NCI-H510A treated with DMSO at 0.1 percent for 48 hours (cell line): ENCODE results near the gene MCUB.
"Not testable (repeated sequence)": the region's sequence is repeated elsewhere in the genome, so short reads cannot be mapped to it uniquely, and the experiment has no call there.

Experiments
- DNase-seq: peaks from one replicate; lab custom pipeline; 2025; lab: John Stamatoyannopoulos, UW

MCUB gene

GRCh38 chr4:109579997-109580396 is 20.0 kb downstream of the MCUB start:
- not testable (repeated sequence) for DNase-seq

- DNase-seq = no peak
Observed at GRCh38 chr4:109588176-109588575, 28.1 kb downstream of the MCUB start.

DNA sequence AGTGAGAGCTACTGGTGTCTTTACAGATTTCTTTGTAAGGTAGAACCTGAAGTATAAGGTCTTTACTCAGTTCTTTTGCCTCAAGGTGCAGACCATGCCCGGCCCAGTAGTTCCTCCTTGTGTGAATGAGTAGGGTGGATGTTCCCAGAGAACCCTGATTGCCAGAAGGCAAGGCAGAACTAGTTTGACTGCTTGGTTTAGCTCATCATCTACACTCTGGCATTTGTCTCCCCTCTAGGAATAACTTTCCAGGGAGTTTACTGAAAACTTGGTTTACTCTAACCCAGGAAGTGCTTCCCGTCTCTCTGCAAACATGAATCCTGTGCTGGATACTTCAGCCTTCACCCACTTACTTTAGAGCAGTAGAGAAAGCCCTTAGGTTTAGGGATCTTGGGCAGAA is 29.1 kb downstream of the MCUB start:
- no peak for DNase-seq

GRCh38 chr4:109589605-109590004 is 29.6 kb downstream of the MCUB start:
- no peak for DNase-seq

- DNase-seq = no peak
Observed at GRCh38 chr4:109590905-109591304, 30.9 kb downstream of the MCUB start.

- no peak for DNase-seq
Observed at GRCh38 chr4:109592367-109592766, 32.3 kb downstream of the MCUB start.

DNA sequence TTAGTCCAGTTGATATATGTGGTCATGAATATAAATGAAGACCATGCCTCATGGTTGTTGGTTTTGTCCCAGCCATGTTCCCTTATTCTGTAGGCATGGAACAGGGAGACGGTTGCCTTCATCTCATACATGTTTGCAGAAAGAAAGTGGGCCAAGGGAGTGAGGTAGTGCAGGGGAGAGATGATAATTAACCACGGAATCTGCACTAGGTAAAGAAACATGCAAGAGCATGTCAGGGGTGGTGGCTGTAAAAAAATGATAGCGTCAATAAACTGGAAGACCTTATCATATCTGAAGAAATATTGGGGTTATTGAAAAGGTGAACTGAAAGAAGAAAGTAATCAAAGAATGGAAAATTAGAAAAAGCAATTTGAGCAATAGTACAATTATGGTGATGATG is 35.1 kb downstream of the MCUB start:
- DNase-seq = not testable (repeated sequence)

DNA sequence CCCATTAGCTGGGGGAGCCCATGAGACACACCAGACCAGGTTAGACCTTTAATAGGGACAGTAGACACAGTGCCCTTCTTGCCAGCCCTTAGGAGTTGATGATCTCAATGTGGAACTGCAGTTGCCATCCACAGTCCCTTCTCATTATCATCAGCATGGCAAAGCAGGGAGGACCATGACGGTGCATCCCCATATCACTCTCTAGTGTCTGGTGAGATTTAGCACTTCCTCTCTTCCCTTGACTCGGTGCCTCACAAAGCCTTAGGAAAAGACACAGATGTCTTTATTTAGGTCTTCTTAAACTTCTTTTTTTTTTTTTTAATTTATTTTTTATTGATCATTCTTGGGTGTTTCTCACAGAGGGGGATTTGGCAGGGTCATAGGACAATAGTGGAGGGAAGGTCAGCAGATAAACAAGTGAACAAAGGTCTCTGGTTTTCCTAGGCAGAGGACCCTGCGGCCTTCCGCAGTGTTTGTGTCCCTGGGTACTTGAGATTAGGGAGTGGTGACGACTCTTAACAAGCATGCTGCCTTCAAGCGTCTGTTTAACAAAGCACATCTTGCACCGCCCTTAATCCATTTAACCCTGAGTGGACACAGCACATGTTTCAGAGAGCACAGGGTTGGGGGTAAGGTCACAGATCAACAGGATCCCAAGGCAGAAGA is 36.5 kb downstream of the MCUB start:
- not testable (repeated sequence) for DNase-seq

DNA sequence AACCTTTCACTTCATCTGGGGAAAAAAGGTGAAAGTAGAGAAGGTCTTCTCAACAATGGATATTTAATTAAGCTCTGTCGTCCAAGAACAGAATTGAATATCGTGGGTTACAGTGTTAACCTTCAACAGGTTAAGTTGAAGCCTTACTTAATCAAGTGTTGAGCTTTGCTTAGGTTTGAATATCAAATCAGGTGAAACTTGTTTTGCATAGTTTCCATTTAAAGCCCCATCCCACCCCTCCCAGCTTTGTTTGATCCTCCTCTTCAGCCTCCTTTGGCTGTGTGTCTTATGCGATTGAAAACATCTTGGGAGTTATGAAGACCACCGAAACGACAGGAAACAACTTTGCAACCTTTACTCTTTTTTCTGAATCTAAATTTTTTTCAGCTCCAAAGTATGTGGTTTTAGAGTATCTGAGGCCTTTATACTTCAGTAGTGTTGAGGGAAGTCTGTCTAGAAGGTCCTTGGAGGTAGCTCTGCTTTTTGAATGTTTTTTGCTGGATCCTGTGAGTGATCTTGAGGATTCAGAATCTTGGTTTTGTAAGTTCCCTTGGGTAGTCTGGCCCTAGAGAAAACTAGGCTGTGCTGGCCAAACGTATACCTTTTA is 39.1 kb downstream of the MCUB start:
- no peak for DNase-seq

GRCh38 chr4:109600431-109600830 is 40.4 kb downstream of the MCUB start:
- no peak for DNase-seq

GRCh38 chr4:109601336-109601735 is 41.3 kb downstream of the MCUB start:
- no peak for DNase-seq

DNA sequence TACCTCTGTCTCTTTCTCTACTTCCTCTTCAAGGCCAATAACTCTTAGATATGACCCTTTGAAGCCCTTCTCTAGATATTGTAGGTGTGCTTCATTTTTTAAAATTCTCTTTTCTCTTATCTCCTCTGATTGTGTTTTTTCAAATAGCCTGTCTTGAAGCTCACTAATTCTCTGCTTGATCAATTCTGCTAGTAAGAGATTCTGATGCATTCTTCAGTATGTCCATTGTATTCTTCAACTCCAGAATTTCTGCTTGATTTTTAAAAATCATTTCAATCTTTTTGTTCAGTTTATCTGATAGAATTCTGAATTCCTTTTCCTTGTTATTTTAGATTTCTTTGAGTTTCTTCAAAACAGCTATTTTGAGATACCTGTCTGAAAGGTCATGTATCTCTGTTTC is 47.9 kb downstream of the MCUB start:
- DNase-seq = no peak

GRCh38 chr4:109608879-109609278 is 48.8 kb downstream of the MCUB start:
- DNase-seq = no peak

- no peak for DNase-seq
Observed at GRCh38 chr4:109609431-109609830, 49.4 kb downstream of the MCUB start.

DNA sequence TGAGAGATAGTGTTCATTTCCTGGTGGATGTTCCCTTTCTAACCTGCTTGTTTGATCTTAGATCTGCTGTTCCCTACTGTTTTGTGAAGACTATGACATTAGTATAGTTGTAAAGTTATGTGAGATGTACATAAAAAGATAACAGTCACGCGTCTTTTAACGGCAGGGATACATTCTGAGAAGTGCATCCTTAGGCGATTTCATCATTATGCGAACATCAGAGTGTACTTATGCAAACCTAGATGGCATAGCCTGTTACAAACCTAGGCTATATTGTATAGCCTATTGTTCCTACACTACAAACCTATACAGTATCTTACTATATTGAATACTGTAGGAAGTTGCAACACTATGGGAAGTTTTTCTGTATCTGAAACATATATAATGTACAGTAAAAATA is 50.4 kb downstream of the MCUB start:
- no peak for DNase-seq

DNA sequence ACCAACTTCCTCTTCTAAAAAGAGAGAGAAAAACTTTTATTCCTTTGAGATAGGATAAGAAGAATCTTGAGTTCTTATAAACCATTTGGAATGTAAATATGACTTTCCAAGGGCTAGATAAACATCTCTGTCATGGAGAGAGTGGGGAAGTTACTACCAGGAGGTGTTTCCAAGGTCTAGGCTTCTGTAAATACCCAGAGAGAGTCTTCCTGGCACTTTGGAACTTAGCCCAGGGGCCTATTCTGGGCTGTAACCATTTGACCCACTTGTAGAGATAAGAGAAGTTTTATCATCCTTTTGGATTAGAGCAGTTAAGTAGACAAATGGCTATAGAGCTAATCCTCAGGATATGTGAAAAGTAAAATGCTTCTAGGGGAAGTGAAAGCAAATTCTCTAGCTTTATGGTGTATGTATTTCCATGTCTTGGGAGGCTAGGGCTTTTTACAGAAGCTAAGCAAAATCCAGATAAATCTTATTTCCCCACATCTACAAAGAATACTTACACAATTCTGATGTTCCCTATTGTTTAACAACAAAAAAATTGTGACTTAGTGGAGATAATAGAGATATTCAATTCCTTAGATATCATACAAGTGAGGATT is 51.1 kb downstream of the MCUB start:
- no peak for DNase-seq

DNA sequence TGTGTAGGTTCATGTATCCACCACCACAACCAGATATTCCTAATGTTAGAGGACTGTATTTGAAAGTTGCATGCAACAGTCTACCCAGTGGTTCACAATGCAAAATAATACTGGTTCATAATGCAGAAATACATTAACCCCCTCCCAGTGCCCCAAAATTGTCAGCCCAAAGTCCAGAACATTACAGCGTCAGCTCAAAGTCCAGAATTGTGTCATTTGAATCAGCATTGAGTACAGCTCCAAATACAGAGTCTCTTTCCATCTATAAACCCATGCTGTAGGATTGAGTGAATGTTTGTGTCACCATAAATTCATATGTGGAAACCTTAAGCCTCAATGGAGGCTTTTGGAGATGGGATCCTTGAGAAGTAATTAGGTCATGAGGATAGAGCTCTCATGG is 54.0 kb downstream of the MCUB start:
- DNase-seq = no peak

GRCh38 chr4:109614466-109614865 is 54.4 kb downstream of the MCUB start:
- no peak for DNase-seq

GRCh38 chr4:109615742-109616141 is 55.7 kb downstream of the MCUB start:
- DNase-seq = no peak

DNA sequence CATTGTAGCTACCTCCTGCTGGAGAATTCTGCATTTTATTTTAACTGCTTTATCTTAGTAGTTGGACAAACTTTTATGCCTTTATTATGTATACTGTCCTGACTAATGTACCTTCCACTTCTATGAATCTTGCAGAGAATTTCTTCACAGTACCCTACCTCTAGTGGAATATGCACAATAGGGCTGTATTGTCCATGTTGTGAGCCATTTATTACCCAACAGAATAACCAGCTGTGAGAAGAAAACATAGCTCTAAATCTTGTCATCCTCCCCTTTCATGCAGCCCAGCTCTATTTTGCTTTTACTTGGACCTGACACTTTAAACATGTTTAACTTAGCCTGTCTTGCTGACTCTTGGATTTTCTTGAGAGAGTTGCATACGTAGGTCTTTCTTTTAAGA is 56.2 kb downstream of the MCUB start:
- no peak for DNase-seq

GRCh38 chr4:109622626-109623025 is 62.6 kb downstream of the MCUB start:
- DNase-seq = no peak

- DNase-seq = no peak
Observed at GRCh38 chr4:109624536-109624935, 64.5 kb downstream of the MCUB start.

GRCh38 chr4:109627361-109627760 is 67.3 kb downstream of the MCUB start:
- no peak for DNase-seq

GRCh38 chr4:109629775-109630174 is 69.7 kb downstream of the MCUB start:
- DNase-seq = no peak
